Psoas muscle (tissue), 8 donors: ENCODE data around the gene HKDC1. TPM values are rescaled to one million over a fixed set of nuclear protein-coding genes. Genes with fewer than 3 reads are reported as not detected.
A peak's percentile ranks its signal among the peaks of the same experiment; 100 is the strongest.
"Not testable (repeated sequence)": the region's sequence is repeated elsewhere in the genome, so short reads cannot be mapped to it uniquely, and the experiment has no call there.

Source experiments
- ATAC-seq, 4 donors: fragments of 200-7000 bp; cut with Tn5 transposase; one replicate each; pipeline ENCODE4 v1.9.1; 2020; ENCODE audit warnings: moderate library complexity in 3 of 4, mild to moderate bottlenecking in 2 of 4
- DNase-seq, 2 donors: peaks; one replicate each; pipeline ENCODE4 v3.0.0-alpha.2; 2020
- H3K27ac ChIP-seq: fragments of 200-600 bp; one replicate; pipeline ENCODE4 v1.8.0; 2022
- H3K27me3 ChIP-seq, 3 donors: fragments of 200-600 bp in 1 of 3; one replicate each; pipeline versions ENCODE4 v1.6.1 to v1.8.0; 2013 to 2022; ENCODE audit warnings: low read length in 2 of 3, mild to moderate bottlenecking in 2 of 3, moderate library complexity in 1 of 3; ENCODE audit not compliant: insufficient read depth in 3 of 3
- H3K36me3 ChIP-seq, 2 donors: fragments of 200-600 bp in 1 of 2; one replicate each; pipeline versions ENCODE4 v1.6.1 to v1.8.0; 2013 to 2022; ENCODE audit warnings: low read depth in 1 of 2, mild to moderate bottlenecking in 1 of 2, moderate library complexity in 1 of 2; ENCODE audit not compliant: insufficient read depth in 1 of 2
- H3K4me1 ChIP-seq: fragments of 200-600 bp; one replicate; pipeline ENCODE4 v1.8.0; 2022
- H3K4me3 ChIP-seq: fragments of 200-600 bp; one replicate; pipeline ENCODE4 v1.8.0; 2022; ENCODE audit warnings: mild to moderate bottlenecking
- H3K9me3 ChIP-seq: fragments of 200-600 bp; one replicate; pipeline ENCODE4 v1.8.0; 2022
- WGBS, 3 donors: extraction: QIAGEN DNeasy Blood & Tissue Kit; methylation state at CpG; one replicate each; pipeline versions ENCODE4 v1.1.6 to v1.1.7; 2013; 5-methylcytosine and 5-hydroxymethylcytosine counted together
- intact Hi-C, 2 donors: fragments of 100-400 bp; cut with DNase I; formaldehyde crosslinking; loops; one replicate each; pipeline versions ENCODE4 v1.11.0 to v1.14.2; 2022
- long read RNA-seq, 2 donors: library from polyadenylated mRNA; unstranded; transcript quantifications; one replicate each; pipeline ENCODE4 v2.0.0, GENCODE V29; 2021
- polyA plus RNA-seq, 3 donors: library from polyadenylated mRNA; stranded (reverse); fragments of 200-250 nt; gene quantifications; one replicate each; pipeline ENCODE4 v1.2.3, GENCODE V29; 2013
- total RNA-seq, 4 donors: library from RNA; stranded (reverse); fragmentation: NEBNext Ultra II Directional in 2 of 4; extraction: Animal tissue kit (Norgen Biotek cat#: 25700) in 2 of 4; gene quantifications; one replicate each; pipeline versions ENCODE4 v1.2.1 to v1.2.4, GENCODE V29; 2021 to 2023
- TF ChIP-seq, protein P1 (sequence below): fragments of 200-600 bp; IDR thresholded peaks from one replicate; pipeline ENCODE4 v1.8.0; 2022; ENCODE audit warnings: antibody characterized with exemption
- donor health status: healthy with polysubstance abuse.
- donor health status: DM: no; HTN: no; CAD: no; lungs with moderate emphysema.
- donor health status: Bipolar disorder and iron deficiency.
- donor health status: healthy.
- donor health status: DM: yes; HTN: yes; CAD: no.
- donor health status: DM: no; HTN: no; CAD: no.
- donor health status: DM: no; HTN: no; CAD: no.
- donor health status: DM: yes; HTN: yes; CAD: no.

Gene HKDC1
- total RNA-seq (not detected), polyA plus RNA-seq (under 1 TPM in 2 of 3 donors, not detected in 1; 0.03 TPM)
- long read RNA-seq, donor 1: 0 reads
- long read RNA-seq, donor 2: 0 reads

DNA sequence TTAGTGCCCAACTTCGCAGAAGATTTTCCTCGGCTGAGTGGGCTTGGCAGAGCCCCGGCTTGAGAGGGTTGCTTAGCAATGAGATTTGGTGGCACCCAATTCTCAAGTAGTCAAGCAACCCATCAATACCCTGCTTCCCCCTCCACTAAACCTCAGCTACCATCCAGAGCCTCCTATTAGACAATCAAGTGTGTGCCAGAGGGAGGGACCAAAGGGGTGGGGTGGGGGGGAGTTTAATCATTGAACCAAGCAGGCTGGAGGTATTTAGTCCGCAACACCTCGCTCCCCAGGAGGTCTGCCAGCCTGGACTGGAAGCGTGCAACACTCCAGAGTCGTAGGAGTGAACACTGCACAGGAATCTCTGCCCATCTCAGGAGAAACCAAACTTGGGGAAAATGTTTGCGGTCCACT, at the start of gene HKDC1:
HKDC1 (plus strand) TSS at position 292 of the 411 bp plus-strand sequence; CDS start at position 396, 104 bp downstream.
- intact Hi-C loops: no loop called here
- no peaks in the 10 kb centered on the region for H3K36me3 ChIP-seq
- H3K9me3 ChIP-seq: no peaks in the 10 kb centered on the region
- no peak for DNase-seq
- no peaks in the 10 kb centered on the region for H3K4me1 ChIP-seq
- WGBS, 3 donors: 58 to 75% (median 67%) methylated on average over 8 of the region's 8 CpGs
- TF ChIP-seq, protein P1, sequence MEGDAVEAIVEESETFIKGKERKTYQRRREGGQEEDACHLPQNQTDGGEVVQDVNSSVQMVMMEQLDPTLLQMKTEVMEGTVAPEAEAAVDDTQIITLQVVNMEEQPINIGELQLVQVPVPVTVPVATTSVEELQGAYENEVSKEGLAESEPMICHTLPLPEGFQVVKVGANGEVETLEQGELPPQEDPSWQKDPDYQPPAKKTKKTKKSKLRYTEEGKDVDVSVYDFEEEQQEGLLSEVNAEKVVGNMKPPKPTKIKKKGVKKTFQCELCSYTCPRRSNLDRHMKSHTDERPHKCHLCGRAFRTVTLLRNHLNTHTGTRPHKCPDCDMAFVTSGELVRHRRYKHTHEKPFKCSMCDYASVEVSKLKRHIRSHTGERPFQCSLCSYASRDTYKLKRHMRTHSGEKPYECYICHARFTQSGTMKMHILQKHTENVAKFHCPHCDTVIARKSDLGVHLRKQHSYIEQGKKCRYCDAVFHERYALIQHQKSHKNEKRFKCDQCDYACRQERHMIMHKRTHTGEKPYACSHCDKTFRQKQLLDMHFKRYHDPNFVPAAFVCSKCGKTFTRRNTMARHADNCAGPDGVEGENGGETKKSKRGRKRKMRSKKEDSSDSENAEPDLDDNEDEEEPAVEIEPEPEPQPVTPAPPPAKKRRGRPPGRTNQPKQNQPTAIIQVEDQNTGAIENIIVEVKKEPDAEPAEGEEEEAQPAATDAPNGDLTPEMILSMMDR: no peak
- no peaks in the 10 kb centered on the region for H3K27me3 ChIP-seq
- no peak within 1 kb of the TSS for H3K27ac ChIP-seq
- no peak within 1 kb of the TSS for H3K4me3 ChIP-seq
- ATAC-seq: no peak

DNA sequence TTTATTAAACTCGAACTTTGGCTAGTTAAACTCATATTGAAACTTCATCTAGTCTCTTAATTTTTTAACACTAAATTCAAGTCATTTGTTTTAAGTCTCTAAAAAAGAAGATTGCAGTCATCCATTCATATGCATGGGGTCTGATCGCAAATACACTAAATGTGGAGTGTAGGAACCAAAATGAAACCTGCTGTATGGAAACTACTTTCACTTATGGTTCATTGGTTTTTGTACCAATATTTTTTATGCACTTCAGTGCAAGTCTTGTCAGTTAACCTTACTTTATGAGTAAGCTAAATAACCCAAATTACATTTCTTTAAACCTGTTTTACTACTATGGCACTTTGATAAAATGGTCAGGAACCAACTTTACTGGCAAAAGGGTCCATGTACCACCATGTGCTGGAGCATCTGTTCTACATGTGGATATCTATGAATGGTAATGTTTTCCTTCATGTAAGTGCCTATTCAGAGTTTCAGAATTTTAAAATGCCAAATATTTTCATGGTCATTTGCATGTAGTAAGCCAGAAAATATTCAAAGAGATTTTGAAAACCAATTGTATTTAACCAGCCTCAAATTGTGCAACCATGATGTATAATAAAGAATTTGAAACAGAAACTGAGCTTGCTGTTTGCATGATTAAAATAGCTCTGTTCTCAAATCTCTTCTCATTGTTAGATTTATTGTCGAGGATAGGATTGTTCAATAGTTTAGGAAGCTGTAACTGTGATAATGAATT, 47.7 kb upstream of the HKDC1 start:
- H3K36me3 ChIP-seq: peaks cover 0 to 63% of the 10 kb centered on the region in 2 donors
- intact Hi-C loops: loop anchor here in 1 of 2 donors (5.0 kb wide), 1 partner anchor 40 kb away; no protein-coding TSS in a partner anchor

DNA sequence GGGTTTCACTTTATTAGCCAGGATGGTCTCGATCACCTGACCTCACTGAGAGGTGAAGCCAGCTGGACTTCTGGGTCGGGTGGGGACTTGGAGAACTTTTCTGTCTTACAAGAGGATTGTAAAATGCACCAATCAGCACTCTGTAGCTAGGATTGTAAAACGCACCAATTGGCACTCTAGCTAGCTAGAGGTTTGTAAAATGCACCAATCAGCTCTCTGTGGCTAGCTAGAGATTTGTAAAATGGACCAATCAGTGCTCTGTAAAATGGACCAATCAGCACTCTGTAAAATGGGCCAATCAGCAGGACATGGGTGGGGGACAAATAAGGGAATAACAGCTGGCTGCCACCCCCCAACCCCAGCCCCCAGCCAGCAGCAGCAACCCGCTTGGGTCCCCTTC, 44.8 kb upstream of the HKDC1 start:
- H3K9me3 ChIP-seq, H3K27ac ChIP-seq, intact Hi-C loops, H3K4me3 ChIP-seq, ATAC-seq, DNase-seq, H3K27me3 ChIP-seq, H3K4me1 ChIP-seq: not testable (repeated sequence)
- H3K36me3 ChIP-seq: peaks cover 0 to 35% of the 10 kb centered on the region in 2 donors
- WGBS, 3 donors: 63 to 91% (median 88%) methylated on average over 4 of the region's 4 CpGs

More for the DNA sequence above, 47.7 kb upstream of the HKDC1 start:
- TF ChIP-seq, protein P1: no peak
- Histone ChIP-seq H3K27ac (no peak overlapping the region), H3K9me3 (no peaks in the 10 kb centered on the region), H3K4me3 (no peak overlapping the region), H3K4me1 (no peaks in the 10 kb centered on the region), H3K27me3 (no peaks in the 10 kb centered on the region)
- 89 to 93% (median 92%) methylated on average over 3 of the region's 3 CpGs for WGBS, 3 donors
- no peak for ATAC-seq
- DNase-seq: no peak

GRCh38 chr10:69176823-69177222, 43.3 kb upstream of the HKDC1 start:
- WGBS, 3 donors: 77 to 82% (median 82%) methylated on average over 2 of the region's 2 CpGs
- Histone ChIP-seq H3K27ac (no peak overlapping the region), H3K27me3 (no peaks in the 10 kb centered on the region), H3K9me3 (no peaks in the 10 kb centered on the region), H3K4me1 (peaks cover 16% of the 10 kb centered on the region), H3K4me3 (no peak overlapping the region), H3K36me3 (peaks cover 0 to 20% of the 10 kb centered on the region in 2 donors)
- ATAC-seq (no peak), DNase-seq (no peak)
- intact Hi-C loops: no loop called here
- TF ChIP-seq, protein P1: no peak

DNA sequence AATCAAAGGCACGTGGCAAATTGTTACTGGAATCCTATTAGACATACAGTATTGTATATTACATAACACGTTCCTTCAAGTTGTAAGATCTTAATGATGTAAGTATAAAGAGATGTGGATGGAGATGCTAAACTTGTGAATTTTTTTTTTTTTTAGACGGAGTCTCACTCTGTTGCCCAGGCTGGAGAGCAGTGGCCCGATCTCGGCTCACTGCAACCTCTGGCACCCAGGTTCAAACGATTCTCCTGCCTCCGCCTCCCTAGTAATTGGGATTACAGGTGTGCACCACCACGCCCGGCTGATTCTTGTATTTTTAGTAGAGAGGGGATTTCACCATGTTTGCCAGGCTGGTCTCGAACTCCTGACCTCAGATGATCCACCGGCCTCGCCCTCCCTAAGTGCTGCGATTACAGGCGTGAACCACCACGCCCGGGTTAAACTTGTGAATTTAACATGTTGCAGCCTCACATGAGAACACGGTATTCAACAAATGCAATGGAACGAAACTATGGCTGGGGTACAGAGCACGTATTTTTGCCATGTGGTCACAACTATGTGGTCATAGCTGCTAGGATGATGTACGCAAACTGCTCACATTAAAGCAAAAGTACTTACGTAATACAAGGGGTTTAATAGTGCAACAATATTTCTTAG, 40.9 kb upstream of the HKDC1 start:
- Histone ChIP-seq H3K36me3 (peaks cover 5 to 17% of the 10 kb centered on the region in 2 donors), H3K27ac (peak overlapping the region; percentile 93), H3K4me3 (peak overlapping the region; percentile 98), H3K27me3 (no peaks in the 10 kb centered on the region), H3K4me1 (peaks cover 33% of the 10 kb centered on the region), H3K9me3 (no peaks in the 10 kb centered on the region)
- intact Hi-C loops: no loop called here
- TF ChIP-seq, protein P1: no peak
- no peak for DNase-seq
- WGBS, 3 donors: 31 to 33% (median 32%) methylated on average over 21 of the region's 21 CpGs
- peak; percentile 10 to 45 (median 28) for ATAC-seq
